GM23248 (cell line): ENCODE results near the gene MB21D2.

ENCODE experiments used
- EZH2 ChIP-seq: fragments of 200-600 bp; sonication (generic); IDR thresholded peaks from 2 replicates; pipeline ENCODE4 v1.6.1; 2018; ENCODE audit warnings: antibody characterized with exemption, mild to moderate bottlenecking; ENCODE audit not compliant: insufficient read depth, poor library complexity, severe bottlenecking
- EZH2phosphoT487 ChIP-seq: fragments of 200-600 bp; sonication (generic); IDR thresholded peaks from 2 replicates; pipeline ENCODE4 v1.6.1; 2018; ENCODE audit warnings: antibody characterized with exemption, moderate library complexity, mild to moderate bottlenecking, low read depth; ENCODE audit not compliant: insufficient read depth

DNA sequence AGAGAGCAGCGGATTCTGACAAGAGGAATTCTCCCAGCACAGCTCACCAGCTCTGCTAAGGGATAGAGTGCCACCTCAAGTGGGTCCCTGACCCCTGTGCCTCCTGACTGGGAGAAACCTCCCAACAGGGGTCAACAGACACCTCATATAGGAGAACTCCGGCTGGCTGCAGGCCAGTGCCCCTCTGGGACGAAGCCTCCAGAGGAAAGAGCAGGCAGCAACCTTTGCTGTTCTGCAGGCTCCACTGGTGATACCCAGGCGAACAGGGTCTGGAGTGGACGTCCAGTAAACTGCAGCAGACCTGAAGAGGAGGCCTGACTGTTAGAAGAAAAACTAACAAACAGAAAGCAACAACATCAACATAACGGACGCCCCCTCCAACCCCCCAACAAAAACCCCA, 159.0 kb downstream of the MB21D2 start:
- TF ChIP-seq EZH2 (no peak), EZH2phosphoT487 (no peak)
